AG09309 (cell line): Measurements from ENCODE around the gene TM4SF4.

ENCODE experiments used
- DNase-seq: peaks from one replicate; pipeline ENCODE4 v3.0.0-alpha.2; 2010; ENCODE audit warnings: low read depth
- H3K4me3 ChIP-seq: 2 replicates; pipeline ENCODE4 v1.5.1; 2011; ENCODE audit warnings: mild to moderate bottlenecking, low read depth, low read length, moderate library complexity; ENCODE audit not compliant: control insufficient read depth
- TF ChIP-seq, protein P1 (sequence below): IDR thresholded peaks from 2 replicates; pipeline ENCODE4 v1.5.1; 2011; ENCODE audit warnings: mild to moderate bottlenecking, low read depth, low read length, inconsistent platforms; ENCODE audit not compliant: insufficient read depth, control insufficient read depth; ENCODE audit errors: missing control alignments

The TM4SF4 gene

GRCh38 chr3:149462051-149462450, 12.4 kb upstream of the TM4SF4 start:
- no peak overlapping the region for H3K4me3 ChIP-seq
- TF ChIP-seq, protein P1, sequence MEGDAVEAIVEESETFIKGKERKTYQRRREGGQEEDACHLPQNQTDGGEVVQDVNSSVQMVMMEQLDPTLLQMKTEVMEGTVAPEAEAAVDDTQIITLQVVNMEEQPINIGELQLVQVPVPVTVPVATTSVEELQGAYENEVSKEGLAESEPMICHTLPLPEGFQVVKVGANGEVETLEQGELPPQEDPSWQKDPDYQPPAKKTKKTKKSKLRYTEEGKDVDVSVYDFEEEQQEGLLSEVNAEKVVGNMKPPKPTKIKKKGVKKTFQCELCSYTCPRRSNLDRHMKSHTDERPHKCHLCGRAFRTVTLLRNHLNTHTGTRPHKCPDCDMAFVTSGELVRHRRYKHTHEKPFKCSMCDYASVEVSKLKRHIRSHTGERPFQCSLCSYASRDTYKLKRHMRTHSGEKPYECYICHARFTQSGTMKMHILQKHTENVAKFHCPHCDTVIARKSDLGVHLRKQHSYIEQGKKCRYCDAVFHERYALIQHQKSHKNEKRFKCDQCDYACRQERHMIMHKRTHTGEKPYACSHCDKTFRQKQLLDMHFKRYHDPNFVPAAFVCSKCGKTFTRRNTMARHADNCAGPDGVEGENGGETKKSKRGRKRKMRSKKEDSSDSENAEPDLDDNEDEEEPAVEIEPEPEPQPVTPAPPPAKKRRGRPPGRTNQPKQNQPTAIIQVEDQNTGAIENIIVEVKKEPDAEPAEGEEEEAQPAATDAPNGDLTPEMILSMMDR: no peak
- no peak for DNase-seq

- H3K4me3 ChIP-seq: no peak overlapping the region
- no peak for DNase-seq
- TF ChIP-seq, protein P1: no peak
These were observed 11.9 kb upstream of the TM4SF4 start for GRCh38 chr3:149462581-149463011.

- TF ChIP-seq, protein P1: no peak
- H3K4me3 ChIP-seq: no peak overlapping the region
- DNase-seq: no peak
These were observed 10.6 kb upstream of the TM4SF4 start for GRCh38 chr3:149463921-149464320.

DNA sequence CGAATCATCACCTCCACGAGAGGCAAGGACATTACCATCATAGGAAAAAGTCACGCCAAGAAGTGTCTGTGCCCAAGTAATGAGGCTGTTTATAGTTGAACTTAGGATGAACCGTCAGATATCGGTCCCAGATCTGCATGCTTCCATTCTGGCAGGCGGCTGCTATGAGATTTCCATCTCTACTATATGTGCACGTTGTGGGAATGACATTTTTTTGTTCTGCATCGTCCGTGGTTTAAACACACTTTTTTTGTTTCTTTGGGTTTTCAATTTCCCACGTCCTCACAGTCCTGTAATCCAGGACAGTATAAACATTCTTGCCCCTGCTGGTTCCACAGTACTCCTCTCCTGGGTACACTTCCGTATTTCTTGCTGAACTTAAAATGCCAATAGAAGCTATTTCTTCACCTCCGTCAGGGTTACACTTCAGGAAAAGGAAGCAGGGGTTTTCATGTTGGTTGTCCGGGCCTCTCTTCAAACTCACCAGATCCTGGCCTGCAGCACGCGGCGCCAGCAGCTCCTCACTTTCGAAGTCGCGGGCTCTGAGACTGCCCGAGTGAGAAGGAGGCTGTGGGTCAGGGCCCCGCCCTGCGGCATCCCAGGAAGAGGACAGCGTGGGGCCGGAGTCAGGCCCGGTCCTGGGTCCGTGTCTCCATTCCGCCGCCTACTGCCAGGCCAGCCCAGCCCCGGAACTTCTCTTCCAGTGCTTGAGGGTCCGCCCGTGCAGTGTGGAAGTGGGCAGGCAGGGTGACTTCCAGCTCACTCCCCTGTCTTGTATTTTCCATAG, 9.8 kb upstream of the TM4SF4 start:
- no peak for DNase-seq
- H3K4me3 ChIP-seq: no peak overlapping the region
- TF ChIP-seq, protein P1: no peak

DNA sequence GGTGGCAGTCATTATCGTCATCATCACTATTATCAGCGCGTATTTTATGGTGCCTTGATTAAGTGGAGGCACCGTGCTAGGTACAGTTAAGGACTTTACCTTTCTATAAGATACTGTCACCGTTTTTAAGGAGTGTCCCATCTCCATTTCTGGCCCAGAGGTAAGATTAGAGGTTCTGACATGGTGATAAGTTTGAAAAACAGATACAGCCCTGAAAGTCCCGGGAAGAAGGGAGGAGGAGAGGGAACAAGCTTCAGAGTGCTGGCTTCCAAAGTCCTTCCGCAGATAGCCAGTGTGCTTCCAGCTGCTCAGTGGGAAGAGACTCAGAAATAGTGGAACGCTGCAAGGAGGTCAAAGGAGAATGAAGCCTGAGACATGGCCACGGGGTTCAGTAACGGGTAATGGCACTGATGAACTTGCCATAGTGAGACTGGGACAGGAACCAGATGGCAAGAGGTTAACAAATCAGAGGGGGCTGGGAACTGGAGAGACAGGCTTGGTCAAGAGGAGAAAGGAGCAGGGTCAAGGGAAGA, 9.1 kb upstream of the TM4SF4 start:
- DNase-seq: no peak
- TF ChIP-seq, protein P1: no peak

GRCh38 chr3:149466192-149466591, 8.3 kb upstream of the TM4SF4 start:
- TF ChIP-seq, protein P1: no peak
- DNase-seq: peak; percentile 64
- H3K4me3 ChIP-seq: no peak overlapping the region

More for the DNA sequence above, 9.1 kb upstream of the TM4SF4 start:
- H3K4me3 ChIP-seq: no peak overlapping the region
